HG02642 (cell line): ENCODE measurements around the gene NFIC.
"Not testable (repeated sequence)": the region's sequence is repeated elsewhere in the genome, so short reads cannot be mapped to it uniquely, and the experiment has no call there.

Source experiments
- ATAC-seq: cut with Tn5 transposase; IDR thresholded peaks from one replicate; pipeline ENCODE4 v1.9.1; 2021; ENCODE audit warnings: mild to moderate bottlenecking; ENCODE audit not compliant: unreplicated experiment, poor library complexity

Gene NFIC

GRCh38 chr19:3336680-3337523 lies 29.5 kb upstream of the NFIC start:
- ATAC-seq: no peak

DNA sequence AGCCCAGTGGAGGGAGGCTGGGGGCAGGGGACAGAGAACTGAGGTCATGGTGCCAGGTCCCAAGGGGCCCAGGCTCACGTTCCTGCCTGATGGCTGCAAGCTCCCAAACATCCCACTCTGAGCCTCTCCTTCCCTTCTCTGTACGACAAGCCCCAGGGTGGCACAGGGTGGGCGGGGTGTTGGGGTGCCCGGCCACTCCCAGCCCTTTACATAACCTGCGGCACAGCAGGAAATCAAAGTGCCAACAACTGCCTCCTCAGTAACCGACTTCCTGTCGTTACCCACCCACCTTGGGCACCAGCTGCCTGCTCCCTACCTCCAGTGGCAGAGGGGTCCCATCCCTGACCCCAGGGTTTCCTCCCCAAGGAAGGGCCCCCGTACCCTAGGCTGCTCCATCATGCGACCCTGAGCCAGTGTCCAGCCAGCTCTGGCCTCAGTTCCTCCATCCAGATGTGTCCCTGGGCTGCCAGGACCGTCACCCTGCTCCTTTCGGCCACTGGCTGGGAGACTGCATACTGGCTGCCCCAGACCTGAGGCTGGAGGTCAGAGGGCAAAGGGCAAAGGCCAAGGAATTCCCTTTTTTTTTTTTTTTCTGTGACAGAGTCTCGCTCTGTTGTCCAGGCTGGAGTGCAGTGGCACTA lies 27.7 kb upstream of the NFIC start:
- ATAC-seq: no peak

DNA sequence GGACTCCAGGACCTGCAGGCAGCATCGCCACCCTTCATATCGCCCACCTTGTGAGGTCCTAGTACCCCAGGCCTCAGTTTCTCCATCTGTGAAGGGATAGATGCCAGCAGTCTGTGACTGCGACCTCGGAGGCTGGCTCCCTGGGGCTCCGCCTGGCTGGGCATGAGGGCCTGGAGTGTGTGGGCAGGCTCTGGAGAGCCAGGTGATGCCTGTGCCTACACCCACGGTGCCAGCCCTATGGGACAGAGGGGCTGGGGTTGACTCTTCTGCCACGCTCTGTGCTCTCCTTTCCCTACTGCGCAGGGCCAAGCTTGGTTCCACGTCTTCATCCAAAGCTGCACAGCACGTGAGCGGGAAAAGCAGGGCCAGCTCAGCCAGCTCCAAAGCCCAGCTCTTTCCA lies 26.0 kb upstream of the NFIC start:
- no peak for ATAC-seq

DNA sequence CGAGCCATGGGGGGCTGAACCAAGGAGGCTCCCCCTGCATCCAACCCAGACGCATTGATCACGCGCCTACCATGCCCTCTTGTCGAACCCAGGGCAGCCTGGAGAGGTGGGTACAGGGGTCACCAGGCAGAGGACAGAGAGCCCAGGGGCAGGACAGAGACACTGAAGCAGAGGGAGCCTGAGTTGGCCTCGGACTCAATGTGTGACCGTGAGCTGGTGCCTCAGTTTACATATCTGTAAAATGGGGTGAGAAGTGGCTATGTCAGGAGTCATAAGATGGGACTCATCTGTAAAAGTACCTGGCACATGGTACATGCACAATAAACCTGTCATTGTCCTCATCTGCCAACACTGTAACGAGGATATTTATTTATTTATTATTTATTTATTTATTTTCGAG lies 24.1 kb upstream of the NFIC start:
- no peak for ATAC-seq

- ATAC-seq: not testable (repeated sequence)
Observed at GRCh38 chr19:3342962-3343361, 23.4 kb upstream of the NFIC start.

- ATAC-seq: no peak
Observed at GRCh38 chr19:3343619-3344502, 22.5 kb upstream of the NFIC start.

DNA sequence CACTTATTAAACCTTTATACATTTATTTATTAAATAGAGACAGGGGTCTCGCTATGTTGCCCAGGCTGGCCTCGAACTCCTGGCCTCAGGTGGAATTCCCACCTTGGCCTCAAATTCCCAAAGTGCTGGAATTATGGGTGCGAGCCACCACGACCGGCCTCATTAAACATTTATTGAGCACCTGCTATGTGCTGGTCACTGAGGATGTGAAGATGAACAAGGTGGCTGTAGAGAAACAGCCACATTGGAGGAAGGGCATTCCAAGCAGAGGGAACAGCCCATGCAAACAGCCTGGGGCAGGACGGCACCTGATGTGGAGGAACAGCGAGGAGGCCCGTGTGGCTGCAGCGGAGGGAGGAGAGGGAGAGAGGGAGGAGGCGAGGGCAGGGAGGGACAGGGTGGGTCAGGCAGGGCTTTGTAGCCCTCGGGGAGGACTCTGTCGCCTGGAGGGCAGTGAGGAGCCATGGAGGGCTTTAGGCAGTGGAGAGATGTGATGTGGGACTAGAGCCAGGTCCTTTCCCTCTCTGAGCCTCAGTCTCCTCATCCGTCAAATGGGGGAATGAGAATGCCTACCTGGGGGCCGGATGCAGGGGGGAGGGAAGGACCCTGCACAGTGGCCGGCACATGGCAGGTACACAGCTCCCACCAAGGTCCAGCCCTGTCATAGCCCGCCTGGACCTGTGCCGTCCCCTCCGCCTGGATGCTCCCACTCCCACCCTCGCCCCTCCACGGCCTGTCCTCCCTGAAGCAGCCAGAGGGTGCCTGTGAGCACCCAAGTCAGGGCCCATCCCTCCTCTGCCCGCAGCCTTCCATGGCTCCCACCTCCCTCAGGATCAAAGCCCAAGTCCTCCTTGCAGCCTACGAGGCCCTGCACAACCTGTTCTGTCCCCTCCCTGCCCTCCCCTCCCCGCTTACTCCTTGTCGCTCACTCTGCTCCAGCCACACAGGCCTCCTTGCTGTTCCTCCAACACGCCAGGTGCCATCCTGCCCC lies 21.5 kb upstream of the NFIC start:
- no peak for ATAC-seq

DNA sequence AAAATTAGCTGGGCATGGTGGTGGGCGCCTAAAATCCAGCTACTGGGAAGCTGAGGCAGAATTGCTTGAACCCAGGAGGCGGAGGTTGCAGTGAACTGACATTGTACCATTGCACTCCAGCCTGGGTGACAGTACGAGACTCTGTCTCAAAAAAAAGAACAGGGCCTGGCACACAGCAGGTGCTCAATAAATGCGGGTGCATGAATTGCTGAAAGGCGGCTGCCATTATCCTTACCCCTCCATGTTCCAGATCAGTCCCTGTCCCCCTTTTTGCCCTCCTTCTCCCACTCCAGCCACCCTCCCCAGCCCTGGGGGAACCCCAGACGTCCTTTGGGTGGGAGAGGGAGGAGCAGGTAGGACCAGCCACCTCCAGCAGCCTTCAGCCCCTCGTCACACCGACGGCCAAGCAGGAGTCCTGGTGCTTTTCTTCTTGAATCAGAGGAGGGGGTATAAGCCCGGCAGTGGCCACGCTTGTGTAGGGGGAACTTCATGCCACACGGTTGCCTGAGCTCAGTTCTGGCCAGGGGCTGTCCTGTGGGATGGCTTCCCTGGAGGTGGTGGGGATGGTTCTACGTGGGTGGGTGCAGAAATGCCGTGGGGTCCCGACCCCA lies 20.4 kb upstream of the NFIC start:
- no peak for ATAC-seq

DNA sequence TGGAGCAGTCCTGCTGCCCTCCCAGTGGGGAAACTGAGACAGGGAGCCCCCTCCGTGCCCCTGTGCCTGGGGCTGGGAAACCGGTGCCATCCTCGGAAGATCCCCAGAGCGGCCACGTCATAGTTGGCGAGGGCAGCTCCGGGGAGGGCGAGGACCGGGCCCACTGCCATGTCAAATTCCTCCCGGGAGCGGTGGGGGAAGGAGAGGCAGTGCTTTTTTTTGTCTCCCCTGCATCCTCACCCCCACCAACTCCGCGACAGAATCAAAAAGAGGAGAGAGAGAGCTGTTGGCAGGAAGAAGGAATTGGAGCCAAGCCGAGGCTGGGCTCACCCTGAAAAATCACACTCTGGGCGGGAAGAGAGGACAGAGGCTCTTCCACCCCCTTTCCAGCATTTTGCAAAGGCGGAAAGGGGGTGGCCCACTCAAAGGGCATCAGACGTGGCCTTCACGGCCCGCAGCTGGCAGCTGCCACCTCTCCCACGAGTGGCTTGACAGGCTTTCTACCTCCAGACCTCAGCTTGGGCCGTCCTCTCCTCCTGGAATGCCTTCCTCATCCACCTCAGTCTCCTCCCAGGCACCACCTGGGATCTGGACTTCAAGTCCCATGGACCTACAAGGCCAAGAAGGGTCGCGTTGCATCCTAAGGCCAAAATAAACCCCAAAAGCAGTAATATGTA lies 19.6 kb upstream of the NFIC start:
- ATAC-seq: no peak

GRCh38 chr19:3348042-3348441 lies 18.3 kb upstream of the NFIC start:
- no peak for ATAC-seq

DNA sequence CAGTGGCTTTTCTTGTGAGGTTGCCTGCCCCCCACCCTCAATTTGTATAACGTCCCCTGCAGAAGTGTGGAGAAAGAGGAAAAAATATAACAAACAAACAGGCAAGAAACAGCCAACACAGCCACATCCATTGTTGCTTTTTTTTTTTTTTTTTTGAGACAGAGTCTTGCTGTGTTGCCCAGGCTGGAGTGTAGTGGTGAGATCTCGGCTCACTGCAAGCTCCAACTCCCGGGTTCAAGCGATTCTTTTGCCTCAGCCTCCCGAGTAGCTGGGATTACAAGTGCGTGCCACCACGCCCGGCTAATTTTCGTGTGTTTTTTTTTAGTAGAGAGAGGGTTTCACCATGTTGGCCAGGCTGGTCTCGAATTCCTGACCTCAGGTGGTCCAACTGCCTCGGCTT lies 17.9 kb upstream of the NFIC start:
- ATAC-seq: not testable (repeated sequence)

DNA sequence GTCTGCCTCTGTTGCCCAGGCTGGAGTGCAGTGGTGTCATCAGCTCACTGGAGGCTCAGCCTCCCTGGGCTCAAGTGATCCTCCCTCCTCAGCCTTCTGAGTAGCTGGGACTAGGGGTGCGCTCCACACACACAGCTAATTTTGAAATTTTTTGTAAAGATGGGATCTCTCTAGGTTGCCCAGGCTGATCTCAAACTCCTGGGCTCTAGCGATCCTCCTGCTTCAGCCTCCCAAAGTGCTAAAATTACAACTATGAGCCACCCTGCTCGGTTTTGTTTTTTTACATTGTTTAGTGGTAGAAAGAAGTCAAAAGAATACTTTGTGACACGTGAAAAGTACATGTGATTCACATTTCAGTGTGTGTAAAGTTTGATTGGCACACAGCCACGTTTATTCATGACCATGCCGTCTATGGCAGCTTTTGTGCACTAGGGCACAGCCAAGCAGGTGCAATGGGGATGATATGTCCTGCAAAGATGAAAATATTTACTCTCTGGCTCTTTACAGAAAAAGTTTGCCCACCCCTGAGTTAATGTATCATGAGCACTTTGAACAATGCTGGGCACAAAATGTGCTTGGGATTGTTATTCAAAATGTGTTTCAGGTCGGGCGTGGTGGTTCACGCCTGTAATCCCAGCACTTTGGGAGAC lies 16.2 kb upstream of the NFIC start:
- ATAC-seq: no peak

GRCh38 chr19:3351702-3352447 lies 14.5 kb upstream of the NFIC start:
- no peak for ATAC-seq

GRCh38 chr19:3353493-3353892 lies 12.9 kb upstream of the NFIC start:
- no peak for ATAC-seq

- no peak for ATAC-seq
Observed at GRCh38 chr19:3356805-3357204, 9.6 kb upstream of the NFIC start.

GRCh38 chr19:3357271-3357991 lies 9.0 kb upstream of the NFIC start:
- no peak for ATAC-seq
